ENCODE results near the gene ARID1A. TPM values are rescaled to one million over a fixed set of nuclear protein-coding genes. Genes with fewer than 3 reads are reported as not detected.

ARID1A gene
- total and polyA plus RNA-seq, 2 donors (not counting 3 experiments of a cell fraction or from before 2014, with no cell fraction given) = 36.9 to 77.2 TPM

- Histone ChIP-seq H3K36me3 (ENCODE audit: control insufficient read depth in 2 of 2, extremely low read depth in 1 of 2, insufficient read depth in 2 of 2, low read length in 2 of 2) (peaks cover 0 to 8% of the 10 kb centered on the region in 2 experiments), H3K79me2 (ENCODE audit: control insufficient read depth, insufficient read depth, low read length) (no peaks in the 10 kb centered on the region), H3K4me2 (ENCODE audit: insufficient read depth, low read length) (no peak overlapping the region), H3K9me3 (replicated peaks; ENCODE audit: control insufficient read depth, insufficient read depth, low read length) (no peaks in the 10 kb centered on the region), H3K4me3 (replicated peaks in 1 of 3; ENCODE audit: insufficient read depth in 1 of 3, low read depth in 1 of 3, low read length in 3 of 3) (no peak overlapping the region), H3K9me1 (replicated peaks; ENCODE audit: control insufficient read depth, extremely low read depth, insufficient read depth, low read length) (no peaks in the 10 kb centered on the region), H4K20me1 (replicated peaks; ENCODE audit: control insufficient read depth, extremely low read depth, insufficient read depth, low read length) (no peaks in the 10 kb centered on the region), H3K27me3 (ENCODE audit: control insufficient read depth in 2 of 2, insufficient read depth in 2 of 2, low read length in 2 of 2) (no peaks in the 10 kb centered on the region), H3K9ac (replicated peaks; ENCODE audit: extremely low read depth, insufficient read depth, low read length) (no peak overlapping the region), H3K4me1 (ENCODE audit: control insufficient read depth, extremely low read depth, insufficient read depth, low read length) (peaks cover 21% of the 10 kb centered on the region), H2AFZ (ENCODE audit: low read depth, low read length) (no peak overlapping the region), H3K27ac (ENCODE audit: insufficient read depth, low read depth, low read length) (no peak overlapping the region)
- no peak for FAIRE-seq
- intact Hi-C loops (cut with micrococcal nuclease) = no loop called here
- CTCF ChIA-PET = interaction anchor here (4.1 to 9.4 kb wide), 5 partner anchors 8 to 187 kb away, joined by 40 to 428 read pairs (median 78); partner anchors contain the start of gene ARID1A
- TF ChIP-seq EZH2 (IDR thresholded peaks at IDR 0.05; ENCODE audit: borderline replicate concordance, low read depth, low read length, severe bottlenecking) (no peak), MYC (IDR thresholded peaks at IDR 0.05; ENCODE audit: low read depth, low read length) (no peak), FOS (IDR thresholded peaks at IDR 0.05; ENCODE audit: borderline replicate concordance, insufficient read depth, low read length) (no peak), JUN (IDR thresholded peaks at IDR 0.05; ENCODE audit: borderline replicate concordance, insufficient read depth, insufficient read length, low read depth) (no peak), MAX (IDR thresholded peaks at IDR 0.05; ENCODE audit: insufficient read depth, insufficient read length) (no peak), GATA2 (IDR thresholded peaks at IDR 0.05; ENCODE audit: insufficient read depth, insufficient read length, low read depth, low read length) (no peak), POLR2A (IDR thresholded peaks at IDR 0.05; ENCODE audit: low read depth, low read length) (no peak), POLR2AphosphoS5 (IDR thresholded peaks at IDR 0.05; ENCODE audit: insufficient read depth, low read depth, low read length) (no peak)
- TF ChIP-seq, protein P1, sequence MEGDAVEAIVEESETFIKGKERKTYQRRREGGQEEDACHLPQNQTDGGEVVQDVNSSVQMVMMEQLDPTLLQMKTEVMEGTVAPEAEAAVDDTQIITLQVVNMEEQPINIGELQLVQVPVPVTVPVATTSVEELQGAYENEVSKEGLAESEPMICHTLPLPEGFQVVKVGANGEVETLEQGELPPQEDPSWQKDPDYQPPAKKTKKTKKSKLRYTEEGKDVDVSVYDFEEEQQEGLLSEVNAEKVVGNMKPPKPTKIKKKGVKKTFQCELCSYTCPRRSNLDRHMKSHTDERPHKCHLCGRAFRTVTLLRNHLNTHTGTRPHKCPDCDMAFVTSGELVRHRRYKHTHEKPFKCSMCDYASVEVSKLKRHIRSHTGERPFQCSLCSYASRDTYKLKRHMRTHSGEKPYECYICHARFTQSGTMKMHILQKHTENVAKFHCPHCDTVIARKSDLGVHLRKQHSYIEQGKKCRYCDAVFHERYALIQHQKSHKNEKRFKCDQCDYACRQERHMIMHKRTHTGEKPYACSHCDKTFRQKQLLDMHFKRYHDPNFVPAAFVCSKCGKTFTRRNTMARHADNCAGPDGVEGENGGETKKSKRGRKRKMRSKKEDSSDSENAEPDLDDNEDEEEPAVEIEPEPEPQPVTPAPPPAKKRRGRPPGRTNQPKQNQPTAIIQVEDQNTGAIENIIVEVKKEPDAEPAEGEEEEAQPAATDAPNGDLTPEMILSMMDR (IDR thresholded peaks at IDR 0.05; ENCODE audit: extremely low read depth in 1 of 2, insufficient read depth in 1 of 2, low read depth in 1 of 2, low read length in 2 of 2) = no peak
- POLR2A ChIA-PET = no interaction called here
- dilution Hi-C loops (cut with MboI; ENCODE audit: extremely low pct_ligation_motif_present, low sequenced_read_pairs) = no loop called here
- DNase-seq (ENCODE audit: low read depth, low spot score) = no peak
- BruUV-seq (replicated peaks) = no TSS peak
Observed at GRCh38 chr1:26791626-26792025, 95.8 kb downstream of the ARID1A start.
